ENCODE data around the gene CISH. TPM values are rescaled to one million over a fixed set of nuclear protein-coding genes. Genes with fewer than 3 reads are reported as not detected.

The CISH gene
- total RNA-seq, 1 experiment from 2014 or later, result 1.7 TPM

DNA sequence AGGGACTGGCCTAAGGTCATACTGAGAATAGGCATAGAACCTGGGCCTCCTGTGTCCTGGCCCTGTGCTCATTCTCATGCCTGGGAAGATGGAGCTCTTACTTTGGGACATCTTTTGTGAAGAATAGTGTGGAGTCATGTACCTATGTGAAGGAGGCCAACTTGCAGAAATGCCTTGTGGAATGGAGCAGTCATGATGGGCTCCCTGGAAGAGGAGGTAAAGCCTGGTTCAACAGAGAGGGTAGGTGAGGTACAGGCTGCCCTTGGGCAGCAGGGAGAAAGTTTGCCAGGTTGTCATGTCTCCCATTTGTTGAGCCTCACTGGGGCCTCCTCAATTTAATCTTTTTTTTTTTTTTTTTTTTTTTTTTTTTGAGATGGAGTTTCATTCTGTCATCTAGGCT is 23.5 kb upstream of the CISH start:
- H3K9me3 Mint-ChIP-seq, result no peaks in the 10 kb centered on the region
- DNase-seq, result no peak
- no peak overlapping the region for H2BK20ac ChIP-seq (ENCODE audit: low read depth, low read length, poor library complexity, severe bottlenecking)
- no peaks in the 10 kb centered on the region for H3K27me3 Mint-ChIP-seq (ENCODE audit: low read depth)
- no peak overlapping the region for H3K9ac ChIP-seq (ENCODE audit: extremely low read depth, insufficient read length, low read length)
- H3K36me3 Mint-ChIP-seq (ENCODE audit: insufficient read depth in 1 of 3, low read depth in 3 of 3), result no peaks in the 10 kb centered on the region; a peak in 3 of 7 replicates
- H2BK15ac ChIP-seq (ENCODE audit: low read depth, low read length), result no peak overlapping the region
- no peaks in the 10 kb centered on the region for H4K20me1 ChIP-seq (ENCODE audit: control insufficient read depth, insufficient read depth, insufficient read length)
- H2BK5ac ChIP-seq (ENCODE audit: insufficient read length, low read length), result no peak overlapping the region
- H4K8ac ChIP-seq (replicated peaks; ENCODE audit: insufficient read length, low read depth, low read length), result no peak overlapping the region
- H3K4me1 ChIP-seq (ENCODE audit: insufficient read depth, low read length), result peaks cover 2% of the 10 kb centered on the region; the same call in 1 of the 2 replicates
- no peak overlapping the region for H2BK12ac ChIP-seq (ENCODE audit: insufficient read length, low read depth, low read length)
- no peaks in the 10 kb centered on the region for H3K27me3 ChIP-seq (ENCODE audit: insufficient read depth, low read length)
- peaks cover 26 to 31% of the 10 kb centered on the region in 2 experiments for H3K4me1 Mint-ChIP-seq
- H3K27ac ChIP-seq (ENCODE audit: insufficient read length, low read depth, low read length), result no peak overlapping the region
- no peak overlapping the region for H4K91ac ChIP-seq (ENCODE audit: insufficient read length, low read depth, low read length)
- H4K5ac ChIP-seq (ENCODE audit: insufficient read length, low read depth, low read length), result no peak overlapping the region
- no peaks in the 10 kb centered on the region for H3K9me3 ChIP-seq (ENCODE audit: control insufficient read depth, low read depth, low read length)
- peaks cover 6% of the 10 kb centered on the region for H3K79me1 ChIP-seq (ENCODE audit: insufficient read depth, low read depth, low read length, poor library complexity, severe bottlenecking)
- H3K14ac ChIP-seq (ENCODE audit: insufficient read depth, low read length), result no peak overlapping the region
- H3K4me3 Mint-ChIP-seq, result no peak overlapping the region
- no peak overlapping the region for H3K4me2 ChIP-seq (ENCODE audit: insufficient read depth, insufficient read length, low read length)
- H3K27ac Mint-ChIP-seq, result no peak overlapping the region
- H3K23ac ChIP-seq (ENCODE audit: insufficient read length, low read depth, low read length), result no peak overlapping the region
- TF ChIP-seq, protein P1, sequence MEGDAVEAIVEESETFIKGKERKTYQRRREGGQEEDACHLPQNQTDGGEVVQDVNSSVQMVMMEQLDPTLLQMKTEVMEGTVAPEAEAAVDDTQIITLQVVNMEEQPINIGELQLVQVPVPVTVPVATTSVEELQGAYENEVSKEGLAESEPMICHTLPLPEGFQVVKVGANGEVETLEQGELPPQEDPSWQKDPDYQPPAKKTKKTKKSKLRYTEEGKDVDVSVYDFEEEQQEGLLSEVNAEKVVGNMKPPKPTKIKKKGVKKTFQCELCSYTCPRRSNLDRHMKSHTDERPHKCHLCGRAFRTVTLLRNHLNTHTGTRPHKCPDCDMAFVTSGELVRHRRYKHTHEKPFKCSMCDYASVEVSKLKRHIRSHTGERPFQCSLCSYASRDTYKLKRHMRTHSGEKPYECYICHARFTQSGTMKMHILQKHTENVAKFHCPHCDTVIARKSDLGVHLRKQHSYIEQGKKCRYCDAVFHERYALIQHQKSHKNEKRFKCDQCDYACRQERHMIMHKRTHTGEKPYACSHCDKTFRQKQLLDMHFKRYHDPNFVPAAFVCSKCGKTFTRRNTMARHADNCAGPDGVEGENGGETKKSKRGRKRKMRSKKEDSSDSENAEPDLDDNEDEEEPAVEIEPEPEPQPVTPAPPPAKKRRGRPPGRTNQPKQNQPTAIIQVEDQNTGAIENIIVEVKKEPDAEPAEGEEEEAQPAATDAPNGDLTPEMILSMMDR (conservative IDR thresholded peaks at IDR 0.05), result no peak
- H3K79me2 ChIP-seq (ENCODE audit: insufficient read depth, low read length), result no peaks in the 10 kb centered on the region
- H3K4ac ChIP-seq (ENCODE audit: low read depth, low read length), result no peak overlapping the region
- H3T11ph ChIP-seq (ENCODE audit: low read length), result no peak overlapping the region
- H2AK5ac ChIP-seq (ENCODE audit: insufficient read length, low read length), result no peak overlapping the region
- H3K23me2 ChIP-seq (ENCODE audit: insufficient read length, low read depth, low read length, poor library complexity, severe bottlenecking), result no peaks in the 10 kb centered on the region
- H3K56ac ChIP-seq (ENCODE audit: insufficient read length, low read depth, low read length), result no peak overlapping the region
- no peak overlapping the region for H2AFZ ChIP-seq (ENCODE audit: low read length)
- H3K18ac ChIP-seq (ENCODE audit: insufficient read length, low read depth, low read length), result no peak overlapping the region
- no peak overlapping the region for H2BK120ac ChIP-seq (ENCODE audit: low read depth, low read length, poor library complexity, severe bottlenecking)

Data from H9 (cell line).